ENCODE measurements around the gene MTUS2.

The MTUS2 gene

GRCh38 chr13:28859069-28859468, 38.9 kb downstream of the MTUS2 start:
- DNase-seq (ENCODE audit: low read depth, low spot score) = no peak

- no peak for DNase-seq (ENCODE audit: low read depth, low spot score)
These were observed 39.6 kb downstream of the MTUS2 start for GRCh38 chr13:28859717-28860116.

- no peak for DNase-seq (ENCODE audit: low read depth, low spot score)
These were observed 44.4 kb downstream of the MTUS2 start for GRCh38 chr13:28864544-28864943.

GRCh38 chr13:28865149-28865744, 45.1 kb downstream of the MTUS2 start:
- no peak for DNase-seq (ENCODE audit: low read depth, low spot score)

GRCh38 chr13:28865951-28866350, 45.8 kb downstream of the MTUS2 start:
- DNase-seq (ENCODE audit: low read depth, low spot score) = no peak

- DNase-seq (ENCODE audit: low read depth, low spot score) = no peak
These were observed 46.8 kb downstream of the MTUS2 start for GRCh38 chr13:28866932-28867331.

GRCh38 chr13:28867564-28867963, 47.4 kb downstream of the MTUS2 start:
- no peak for DNase-seq (ENCODE audit: low read depth, low spot score)

GRCh38 chr13:28872427-28873176, 52.5 kb downstream of the MTUS2 start:
- DNase-seq (ENCODE audit: low read depth, low spot score) = no peak

- DNase-seq (ENCODE audit: low read depth, low spot score) = no peak
These were observed 55.9 kb downstream of the MTUS2 start for GRCh38 chr13:28875846-28876615.

- DNase-seq (ENCODE audit: low read depth, low spot score) = no peak
These were observed 57.3 kb downstream of the MTUS2 start for GRCh38 chr13:28877408-28877807.

- DNase-seq (ENCODE audit: low read depth, low spot score) = no peak
These were observed 65.0 kb downstream of the MTUS2 start for GRCh38 chr13:28885181-28885580.

GRCh38 chr13:28889086-28889732, 69.1 kb downstream of the MTUS2 start:
- DNase-seq (ENCODE audit: low read depth, low spot score) = no peak

- DNase-seq (ENCODE audit: low read depth, low spot score) = no peak
These were observed 70.6 kb downstream of the MTUS2 start for GRCh38 chr13:28890712-28891111.

- DNase-seq (ENCODE audit: low read depth, low spot score) = no peak
These were observed 97.9 kb downstream of the MTUS2 start for GRCh38 chr13:28918030-28918429.

GRCh38 chr13:28922341-28922740, 102.2 kb downstream of the MTUS2 start:
- DNase-seq (ENCODE audit: low read depth, low spot score) = no peak

GRCh38 chr13:28935104-28935503, 115.0 kb downstream of the MTUS2 start:
- no peak for DNase-seq (ENCODE audit: low read depth, low spot score)

GRCh38 chr13:28942906-28943305, 122.8 kb downstream of the MTUS2 start:
- DNase-seq (ENCODE audit: low read depth, low spot score) = no peak

- no peak for DNase-seq (ENCODE audit: low read depth, low spot score)
These were observed 133.7 kb downstream of the MTUS2 start for GRCh38 chr13:28953714-28954418.

GRCh38 chr13:28954419-28954725, 134.2 kb downstream of the MTUS2 start:
- DNase-seq (ENCODE audit: low read depth, low spot score) = no peak

- DNase-seq (ENCODE audit: low read depth, low spot score) = no peak
These were observed 134.7 kb downstream of the MTUS2 start for GRCh38 chr13:28954810-28955209.

- no peak for DNase-seq (ENCODE audit: low read depth, low spot score)
These were observed 135.3 kb downstream of the MTUS2 start for GRCh38 chr13:28955264-28955966.

Measured in ELF-1 (cell line).